Left cardiac atrium (tissue), 4 donors: Measurements from ENCODE around the gene C5AR1. TPM values are rescaled to one million over a fixed set of nuclear protein-coding genes. Genes with fewer than 3 reads are reported as not detected.
"Not testable (repeated sequence)": the region's sequence is repeated elsewhere in the genome, so short reads cannot be mapped to it uniquely, and the experiment has no call there.

ENCODE experiments used
- ATAC-seq, 2 donors: fragments of 200-7000 bp; cut with Tn5 transposase; one replicate each; pipeline ENCODE4 v1.9.1; 2020; ENCODE audit warnings: mild to moderate bottlenecking in 2 of 2, moderate library complexity in 2 of 2
- DNase-seq: peaks from one replicate; pipeline ENCODE4 v3.0.0-alpha.2; 2020
- intact Hi-C, 2 donors: fragments of 100-400 bp; cut with DNase I; formaldehyde crosslinking; loops; one replicate each; pipeline versions ENCODE4 v1.14.1 to v1.15.1; 2022 to 2023
- total RNA-seq, 2 donors: library from RNA; stranded (reverse); fragmentation: NEBNext Ultra II Directional; extraction: Animal tissue kit (Norgen Biotek cat#: 25700); gene quantifications; one replicate each; pipeline ENCODE4 v1.2.1, GENCODE V29; 2021
- donor health status: DM: no; HTN: yes; CAD: no.
- donor health status: DM: no; HTN: yes; CAD: no; lungs with severe emphysema.
- donor health status: DM: yes; HTN: yes; CAD: no.
- donor health status: Dilated cardiomyopathy.

The C5AR1 gene
- total RNA-seq, 2 donors from 2014 or later, result 13.4 to 15.6 TPM

DNA sequence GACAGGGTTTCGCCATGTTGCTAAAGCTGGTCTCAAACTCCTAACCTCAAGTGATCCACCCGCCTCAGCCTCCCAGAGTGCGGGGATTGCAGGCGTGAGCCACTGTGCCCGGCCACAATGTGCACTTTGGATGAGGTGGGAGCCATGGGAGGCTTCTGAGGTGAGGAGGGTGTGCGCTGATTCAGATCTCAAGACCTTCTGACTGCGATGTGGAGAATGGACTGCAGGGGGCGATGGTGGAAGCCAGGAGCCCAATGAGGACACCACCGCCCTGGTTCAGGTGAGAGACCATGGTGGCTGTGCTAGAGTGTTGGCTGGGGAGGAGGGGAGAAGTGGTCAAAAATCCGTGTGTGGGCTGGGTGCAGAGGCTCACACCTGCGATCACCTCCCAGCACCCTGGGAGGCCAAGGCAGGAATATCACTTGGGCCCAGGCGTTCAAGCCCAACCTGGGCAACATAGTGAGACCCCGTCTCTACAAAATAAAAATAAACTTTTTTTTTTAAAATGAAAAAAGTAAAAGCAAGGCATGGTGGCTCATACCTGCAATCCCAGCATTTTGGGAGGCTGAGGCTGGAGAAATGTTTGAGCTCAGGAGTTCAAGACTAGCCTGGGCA, 29.4 kb upstream of the C5AR1 start:
- intact Hi-C loops, result no loop called here
- ATAC-seq, result no peak
- peak; percentile 37 for DNase-seq

GRCh38 chr19:47283405-47284059, 26.1 kb upstream of the C5AR1 start:
- intact Hi-C loops, result no loop called here
- no peak for ATAC-seq
- no peak for DNase-seq

DNA sequence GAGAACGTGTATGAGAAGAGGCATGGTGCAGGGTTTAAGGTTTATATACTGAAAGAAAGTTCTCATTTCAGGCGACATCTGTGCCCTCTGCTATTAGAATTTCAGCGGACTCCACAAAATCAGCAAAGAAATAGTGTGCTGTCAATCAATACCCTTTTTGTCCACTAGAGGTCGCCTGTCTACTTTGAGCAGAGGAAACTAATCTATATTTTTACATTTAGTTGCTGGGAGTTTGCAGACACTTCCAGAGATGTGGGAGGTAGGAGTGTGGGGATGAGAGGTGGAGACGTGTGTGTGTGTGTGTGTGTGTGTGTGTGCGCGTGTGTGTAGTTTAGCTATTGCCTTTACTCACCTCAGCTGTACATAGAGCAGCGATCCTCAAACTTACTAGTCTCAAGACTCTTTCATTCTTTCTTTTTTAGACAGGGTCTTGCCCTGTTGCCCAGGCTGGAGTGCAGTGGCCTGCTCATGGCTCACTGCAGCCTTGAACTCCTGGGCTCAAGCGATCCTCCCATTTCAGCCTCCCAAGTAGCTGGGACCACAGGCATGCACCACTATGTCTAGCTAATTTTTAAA, 25.2 kb upstream of the C5AR1 start:
- DNase-seq (no peak), ATAC-seq (peak; percentile 13 to 45)
- intact Hi-C loops, result no loop called here

DNA sequence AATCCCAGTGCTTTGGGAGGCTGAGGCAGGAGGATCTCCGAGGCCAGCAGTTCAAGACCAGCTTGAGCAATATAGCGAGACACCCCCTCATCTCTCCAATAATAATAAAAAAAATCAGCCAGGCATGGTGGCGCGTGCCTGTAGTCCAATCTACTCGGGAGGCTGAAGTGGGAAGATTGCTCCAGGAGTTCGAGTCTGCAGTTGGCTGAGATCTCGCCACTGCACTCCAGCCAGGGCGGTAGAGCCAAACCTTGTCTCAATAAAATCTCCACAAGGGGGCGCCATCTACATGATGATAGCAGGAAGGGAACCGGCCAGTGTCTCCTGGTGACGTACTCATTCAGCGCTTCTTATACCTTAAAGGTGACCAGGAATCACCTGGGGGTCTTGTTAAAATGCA, 13.6 kb upstream of the C5AR1 start:
- DNase-seq, result peak; percentile 68
- peak; percentile 73 to 86 for ATAC-seq
- intact Hi-C loops, result loop anchor here (2.0 to 10.0 kb wide), 4 partner anchors 95 to 409 kb away; no protein-coding TSS in a partner anchor

DNA sequence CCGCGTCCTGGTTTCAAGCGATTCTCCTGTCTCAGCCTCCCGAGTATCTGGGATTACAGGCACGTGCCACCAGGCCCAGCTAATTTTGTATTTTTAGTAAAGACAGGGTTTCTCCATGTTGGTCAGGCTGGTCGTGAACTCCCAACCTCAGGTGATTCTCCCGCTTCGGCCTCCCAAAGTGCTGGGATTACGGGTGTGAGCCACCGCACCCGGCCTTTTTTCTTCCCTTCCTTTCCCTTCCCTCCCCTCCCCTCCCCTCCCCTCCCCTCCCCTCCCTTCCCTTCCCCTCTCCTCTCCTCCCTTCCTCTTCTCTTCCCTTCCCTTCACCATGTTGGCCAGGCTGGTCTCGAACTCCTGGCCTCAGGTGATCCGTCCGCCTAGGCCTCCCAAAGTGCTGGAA, 8.8 kb upstream of the C5AR1 start:
- DNase-seq, ATAC-seq, intact Hi-C loops: not testable (repeated sequence)

DNA sequence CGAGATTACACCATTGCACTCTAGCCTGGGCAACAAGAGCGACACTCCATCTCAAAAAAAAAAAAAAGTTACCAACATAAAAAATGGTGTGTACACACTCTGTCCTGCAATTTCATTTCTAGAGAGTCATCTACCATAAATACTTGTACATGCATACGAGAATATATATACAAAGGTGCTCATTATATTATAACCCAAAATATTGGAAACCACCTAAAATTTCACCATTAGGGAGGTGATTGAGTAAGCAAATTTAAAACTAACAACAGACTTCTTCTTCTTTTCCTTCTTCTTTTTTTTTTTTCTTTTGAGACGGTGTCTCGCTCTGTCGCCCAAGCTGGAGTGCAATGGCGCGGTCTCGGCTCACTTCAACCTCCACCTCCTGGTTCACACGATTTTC, 7.4 kb upstream of the C5AR1 start:
- intact Hi-C loops, result no loop called here
- DNase-seq, result no peak
- ATAC-seq, result no peak

DNA sequence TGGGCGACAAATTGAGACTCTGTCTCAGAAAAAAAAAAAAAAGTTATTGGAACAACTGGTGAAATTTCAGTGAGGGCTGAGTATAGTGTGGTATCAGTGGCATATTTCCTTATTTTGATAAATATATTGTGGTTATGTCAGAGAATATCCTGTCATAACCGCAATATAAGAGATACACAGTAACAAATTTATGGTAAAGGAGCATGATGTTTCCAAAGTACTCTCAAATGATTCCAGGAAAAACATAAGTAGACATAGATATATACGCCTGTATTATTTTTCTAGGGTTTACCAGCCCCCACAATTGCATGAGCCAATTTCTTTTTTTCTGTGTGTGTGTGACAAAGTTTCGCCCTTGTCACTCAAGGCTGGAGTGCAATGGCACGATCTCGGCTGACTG, 5.7 kb upstream of the C5AR1 start:
- intact Hi-C loops, result no loop called here
- ATAC-seq (no peak), DNase-seq (no peak)

GRCh38 chr19:47305309-47305751, 4.3 kb upstream of the C5AR1 start:
- intact Hi-C loops, result no loop called here

GRCh38 chr19:47306303-47306702, 3.4 kb upstream of the C5AR1 start:
- DNase-seq (no peak), ATAC-seq (no peak)
- intact Hi-C loops, result no loop called here

More at GRCh38 chr19:47305309-47305751, 4.3 kb upstream of the C5AR1 start:
- peak; percentile 64 for DNase-seq
- ATAC-seq, result peak; percentile 48 to 51

- ATAC-seq, result peak in 1 of 2 donors; percentile 59
These were observed 623 bp upstream of the C5AR1 start for GRCh38 chr19:47309038-47309437.

GRCh38 chr19:47310323-47310722, 662 bp downstream of the C5AR1 start:
- intact Hi-C loops, result no loop called here
- DNase-seq, result no peak
- no peak for ATAC-seq

More at GRCh38 chr19:47309038-47309437, 623 bp upstream of the C5AR1 start:
- no peak for DNase-seq
- intact Hi-C loops, result no loop called here

- peak; percentile 55 for DNase-seq
- intact Hi-C loops, result no loop called here
- ATAC-seq, result peak in 1 of 2 donors; percentile 15
These were observed 1.2 kb downstream of the C5AR1 start for GRCh38 chr19:47310819-47311218.

DNA sequence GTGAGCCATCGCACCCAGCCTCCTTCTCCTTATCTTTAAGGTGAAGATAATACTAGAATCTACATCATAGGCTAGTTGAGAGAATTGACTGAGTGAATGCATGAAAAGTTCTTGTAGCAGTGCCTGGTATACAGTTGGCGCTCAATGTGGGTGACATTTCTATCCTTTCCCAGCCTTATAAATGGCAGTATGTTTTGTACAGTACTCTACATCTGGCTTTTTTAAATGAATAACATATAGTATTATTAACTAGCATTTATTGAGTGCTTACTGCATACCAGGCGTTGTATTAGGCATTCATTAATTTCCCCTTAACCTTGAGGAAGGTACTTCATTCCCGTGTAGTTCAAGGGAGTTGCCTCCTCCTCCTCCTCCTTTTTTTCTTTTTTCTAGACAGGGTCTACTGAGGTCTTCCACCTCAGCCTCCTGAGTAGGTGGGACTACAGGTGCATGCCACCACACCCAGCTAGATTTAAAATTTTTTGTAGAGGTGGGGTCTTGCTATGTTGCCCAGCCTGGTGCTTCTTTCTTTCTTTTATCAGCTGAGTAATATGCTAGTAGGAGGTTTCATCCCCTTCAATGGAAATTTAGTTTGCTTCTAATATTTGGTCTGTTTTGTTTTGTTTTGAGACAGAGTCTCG, 2.8 kb downstream of the C5AR1 start:
- no peak for ATAC-seq
- intact Hi-C loops, result no loop called here
- no peak for DNase-seq

DNA sequence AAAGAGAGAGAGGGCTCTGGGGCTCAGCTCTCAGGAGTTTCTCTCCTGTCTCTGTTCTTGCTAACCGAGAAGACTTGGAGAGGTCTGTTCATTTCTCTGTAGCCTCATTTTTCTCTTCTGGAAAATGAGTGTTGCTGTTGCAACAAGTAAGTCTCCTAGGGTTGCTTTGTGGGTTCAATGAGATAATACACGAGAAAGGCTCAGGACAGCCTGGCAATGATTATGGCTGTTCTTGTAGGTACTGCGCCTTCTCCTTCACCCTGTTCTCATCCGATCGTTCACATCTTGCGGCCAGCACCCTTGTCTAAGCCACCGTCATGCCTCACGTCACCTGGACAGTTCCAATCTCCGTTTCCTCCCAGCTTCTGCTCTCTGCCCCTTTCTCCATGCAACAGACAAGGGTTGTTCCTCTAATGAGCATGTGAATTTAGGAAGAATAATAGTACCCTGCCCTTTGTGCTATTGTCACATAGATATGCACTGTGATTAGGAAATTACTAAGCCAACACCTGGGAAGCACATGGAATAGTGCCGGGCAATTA, 4.2 kb downstream of the C5AR1 start:
- intact Hi-C loops, result no loop called here
- ATAC-seq, result no peak
- no peak for DNase-seq

GRCh38 chr19:47315125-47315821, 5.6 kb downstream of the C5AR1 start:
- intact Hi-C loops, result no loop called here
- DNase-seq (peak; percentile 60), ATAC-seq (peak; percentile 73 to 94)

DNA sequence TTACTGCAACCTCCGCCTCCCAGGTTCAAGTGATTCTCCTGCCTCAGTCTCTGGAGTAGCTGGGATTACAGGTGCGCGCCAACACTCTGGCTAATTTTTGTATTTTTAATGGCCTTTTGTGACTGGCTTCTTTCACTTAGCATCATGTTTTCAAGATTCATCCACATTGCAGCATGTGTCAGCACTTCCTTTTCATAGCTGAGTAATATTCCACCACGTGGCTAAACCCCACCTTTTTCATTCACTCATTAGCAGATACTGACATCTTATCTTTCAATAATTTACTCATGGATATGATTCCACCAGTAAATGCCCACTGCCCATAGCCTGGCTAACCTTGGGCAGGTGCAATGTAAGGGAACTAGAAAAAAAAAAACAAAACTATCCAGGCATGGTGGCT, 6.9 kb downstream of the C5AR1 start:
- intact Hi-C loops, result no loop called here

GRCh38 chr19:47319923-47320871, 10.5 kb downstream of the C5AR1 start:
- DNase-seq (no peak), ATAC-seq (no peak)
- intact Hi-C loops, result no loop called here

More for the DNA sequence above, 6.9 kb downstream of the C5AR1 start:
- DNase-seq (no peak), ATAC-seq (no peak)

GRCh38 chr19:47321630-47322029, 12.0 kb downstream of the C5AR1 start:
- DNase-seq (no peak), ATAC-seq (no peak)
- intact Hi-C loops, result no loop called here
